ENCODE results near the gene ASCL1. TPM values are rescaled to one million over a fixed set of nuclear protein-coding genes. Genes with fewer than 3 reads are reported as not detected.

Gene ASCL1
- total RNA-seq, 1 donor from 2014 or later, result 0.21 TPM

DNA sequence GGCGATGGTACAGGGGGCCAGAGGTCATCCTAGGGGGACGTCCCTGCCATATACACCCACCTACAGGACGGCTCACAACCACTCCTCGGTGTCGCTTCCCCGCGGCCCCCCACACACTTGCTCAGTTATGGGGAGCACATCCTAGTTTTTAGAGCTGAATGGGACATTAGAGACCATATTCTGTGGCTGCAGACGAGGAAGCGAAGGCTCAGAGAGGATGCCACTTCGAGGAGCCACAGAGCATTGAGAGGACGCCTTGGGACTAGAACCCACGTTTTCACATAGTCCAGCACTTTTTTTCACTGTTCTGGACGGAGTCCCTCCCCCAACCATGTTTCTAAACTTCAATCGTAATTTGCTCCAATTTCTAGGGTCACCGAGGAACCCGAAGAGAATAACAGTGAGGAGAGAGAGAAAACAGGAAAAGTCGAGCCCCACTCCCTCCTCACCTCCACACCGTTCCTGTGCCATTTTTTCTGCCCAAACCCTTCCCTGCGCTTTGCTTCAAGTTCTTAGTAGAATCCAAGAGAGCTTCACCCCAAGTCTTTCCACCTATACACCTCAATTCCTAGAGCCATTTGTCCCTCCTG, 641 bp upstream of the ASCL1 start:
- H3F3A ChIP-seq (ENCODE audit: low read depth), result peaks cover 33% of the 10 kb centered on the region
- H3K36me3 ChIP-seq, result no peaks in the 10 kb centered on the region
- Mint-ChIP-seq H3K4me3 (peak overlapping the region; percentile 96), H3K36me3 (no peaks in the 10 kb centered on the region), H3K27ac (peak overlapping the region; percentile 53), H3K9me3 (peaks cover 5% of the 10 kb centered on the region), H3K27me3 (ENCODE audit: insufficient read depth, low read depth) (peaks cover 58% of the 10 kb centered on the region), H3K4me1 (peaks cover 45% of the 10 kb centered on the region)
- H4K20me1 ChIP-seq (ENCODE audit: low read depth), result peaks cover 60% of the 10 kb centered on the region
- no peak overlapping the region for H3K9ac ChIP-seq
- peaks cover 42% of the 10 kb centered on the region for H3K4me1 ChIP-seq
- no peak overlapping the region for H3K27ac ChIP-seq
- DNase-seq (ENCODE audit: low spot score), result no peak
- H3K27me3 ChIP-seq, result peaks cover 100% of the 10 kb centered on the region
- H3K79me2 ChIP-seq (ENCODE audit: low read depth), result no peaks in the 10 kb centered on the region
- no peaks in the 10 kb centered on the region for H3K9me3 ChIP-seq (ENCODE audit: low read depth)
- peak overlapping the region; percentile 65 for H3K4me3 ChIP-seq
- H2AFZ ChIP-seq (replicated peaks), result no peak overlapping the region
- TF ChIP-seq, protein P1, sequence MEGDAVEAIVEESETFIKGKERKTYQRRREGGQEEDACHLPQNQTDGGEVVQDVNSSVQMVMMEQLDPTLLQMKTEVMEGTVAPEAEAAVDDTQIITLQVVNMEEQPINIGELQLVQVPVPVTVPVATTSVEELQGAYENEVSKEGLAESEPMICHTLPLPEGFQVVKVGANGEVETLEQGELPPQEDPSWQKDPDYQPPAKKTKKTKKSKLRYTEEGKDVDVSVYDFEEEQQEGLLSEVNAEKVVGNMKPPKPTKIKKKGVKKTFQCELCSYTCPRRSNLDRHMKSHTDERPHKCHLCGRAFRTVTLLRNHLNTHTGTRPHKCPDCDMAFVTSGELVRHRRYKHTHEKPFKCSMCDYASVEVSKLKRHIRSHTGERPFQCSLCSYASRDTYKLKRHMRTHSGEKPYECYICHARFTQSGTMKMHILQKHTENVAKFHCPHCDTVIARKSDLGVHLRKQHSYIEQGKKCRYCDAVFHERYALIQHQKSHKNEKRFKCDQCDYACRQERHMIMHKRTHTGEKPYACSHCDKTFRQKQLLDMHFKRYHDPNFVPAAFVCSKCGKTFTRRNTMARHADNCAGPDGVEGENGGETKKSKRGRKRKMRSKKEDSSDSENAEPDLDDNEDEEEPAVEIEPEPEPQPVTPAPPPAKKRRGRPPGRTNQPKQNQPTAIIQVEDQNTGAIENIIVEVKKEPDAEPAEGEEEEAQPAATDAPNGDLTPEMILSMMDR (IDR thresholded peaks at IDR 0.05), result no peak
- TF ChIP-seq EZH2 (IDR thresholded peaks at IDR 0.05), result peak; percentile 57
- peak; percentile 8 for TF ChIP-seq EZH2phosphoT487 (IDR thresholded peaks at IDR 0.05)
- H3K4me2 ChIP-seq, result peak overlapping the region; percentile 92

DNA sequence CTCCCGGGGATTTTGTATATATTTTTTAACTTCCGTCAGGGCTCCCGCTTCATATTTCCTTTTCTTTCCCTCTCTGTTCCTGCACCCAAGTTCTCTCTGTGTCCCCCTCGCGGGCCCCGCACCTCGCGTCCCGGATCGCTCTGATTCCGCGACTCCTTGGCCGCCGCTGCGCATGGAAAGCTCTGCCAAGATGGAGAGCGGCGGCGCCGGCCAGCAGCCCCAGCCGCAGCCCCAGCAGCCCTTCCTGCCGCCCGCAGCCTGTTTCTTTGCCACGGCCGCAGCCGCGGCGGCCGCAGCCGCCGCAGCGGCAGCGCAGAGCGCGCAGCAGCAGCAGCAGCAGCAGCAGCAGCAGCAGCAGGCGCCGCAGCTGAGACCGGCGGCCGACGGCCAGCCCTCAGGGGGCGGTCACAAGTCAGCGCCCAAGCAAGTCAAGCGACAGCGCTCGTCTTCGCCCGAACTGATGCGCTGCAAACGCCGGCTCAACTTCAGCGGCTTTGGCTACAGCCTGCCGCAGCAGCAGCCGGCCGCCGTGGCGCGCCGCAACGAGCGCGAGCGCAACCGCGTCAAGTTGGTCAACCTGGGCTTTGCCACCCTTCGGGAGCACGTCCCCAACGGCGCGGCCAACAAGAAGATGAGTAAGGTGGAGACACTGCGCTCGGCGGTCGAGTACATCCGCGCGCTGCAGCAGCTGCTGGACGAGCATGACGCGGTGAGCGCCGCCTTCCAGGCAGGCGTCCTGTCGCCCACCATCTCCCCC, 777 bp downstream of the ASCL1 start:
- peaks cover 35% of the 10 kb centered on the region for H3F3A ChIP-seq (ENCODE audit: low read depth)
- H3K4me3 ChIP-seq, result peak overlapping the region; percentile 65
- peaks cover 33% of the 10 kb centered on the region for H3K4me1 ChIP-seq
- H3K4me2 ChIP-seq, result peak overlapping the region; percentile 92
- no peak overlapping the region for H3K27ac ChIP-seq
- peak overlapping the region; percentile 92 for H2AFZ ChIP-seq (replicated peaks)
- H4K20me1 ChIP-seq (ENCODE audit: low read depth), result peaks cover 66% of the 10 kb centered on the region
- Mint-ChIP-seq H3K4me1 (peaks cover 48% of the 10 kb centered on the region), H3K9me3 (peaks cover 8% of the 10 kb centered on the region), H3K4me3 (peak overlapping the region; percentile 96), H3K27ac (peak overlapping the region; percentile 86), H3K27me3 (ENCODE audit: insufficient read depth, low read depth) (peaks cover 65% of the 10 kb centered on the region), H3K36me3 (no peaks in the 10 kb centered on the region)
- no peaks in the 10 kb centered on the region for H3K36me3 ChIP-seq
- no peaks in the 10 kb centered on the region for H3K79me2 ChIP-seq (ENCODE audit: low read depth)
- peaks cover under 1% of the 10 kb centered on the region for H3K9me3 ChIP-seq (ENCODE audit: low read depth)
- TF ChIP-seq, protein P1 (IDR thresholded peaks at IDR 0.05), result peak; percentile 8
- TF ChIP-seq EZH2 (IDR thresholded peaks at IDR 0.05) (peak; percentile 95), EZH2phosphoT487 (IDR thresholded peaks at IDR 0.05) (no peak)
- H3K27me3 ChIP-seq, result peaks cover 100% of the 10 kb centered on the region
- no peak overlapping the region for H3K9ac ChIP-seq
- DNase-seq (ENCODE audit: low spot score), result peak; percentile 94

- H3K4me2 ChIP-seq, result peak overlapping the region; percentile 92
- H3K27ac Mint-ChIP-seq, result no peak overlapping the region
- H2AFZ ChIP-seq (replicated peaks), result peak overlapping the region; percentile 92
These were observed 1.3 kb downstream of the ASCL1 start for GRCh38 chr12:102958830-102959176.

More at GRCh38 chr12:102958830-102959176, 1.3 kb downstream of the ASCL1 start:
- Histone ChIP-seq H3K27ac (no peak overlapping the region), H3K36me3 (no peaks in the 10 kb centered on the region), H3K4me3 (peak overlapping the region; percentile 65), H3K9ac (no peak overlapping the region), H3K4me1 (peaks cover 33% of the 10 kb centered on the region), H3K27me3 (peaks cover 100% of the 10 kb centered on the region), H3K9me3 (ENCODE audit: low read depth) (peaks cover 6% of the 10 kb centered on the region), H3F3A (ENCODE audit: low read depth) (peaks cover 35% of the 10 kb centered on the region), H3K79me2 (ENCODE audit: low read depth) (no peaks in the 10 kb centered on the region), H4K20me1 (ENCODE audit: low read depth) (peaks cover 66% of the 10 kb centered on the region)
- H3K9me3 Mint-ChIP-seq, result peaks cover 13% of the 10 kb centered on the region
- H3K4me3 Mint-ChIP-seq, result peak overlapping the region; percentile 83
- no peak for DNase-seq (ENCODE audit: low spot score)
- TF ChIP-seq EZH2phosphoT487 (IDR thresholded peaks at IDR 0.05), result peak; percentile 65
- peak; percentile 87 for TF ChIP-seq EZH2 (IDR thresholded peaks at IDR 0.05)
- TF ChIP-seq, protein P1 (IDR thresholded peaks at IDR 0.05), result no peak
- H3K27me3 Mint-ChIP-seq (ENCODE audit: insufficient read depth, low read depth), result peaks cover 67% of the 10 kb centered on the region
- H3K4me1 Mint-ChIP-seq, result peaks cover 50% of the 10 kb centered on the region
- peaks cover under 1% of the 10 kb centered on the region for H3K36me3 Mint-ChIP-seq

Data from neural progenitor cell (in vitro differentiated cells).